22Rv1 (cell line): ENCODE results near the gene TNXB.
"Not testable (repeated sequence)": the region's sequence is repeated elsewhere in the genome, so short reads cannot be mapped to it uniquely, and the experiment has no call there.

Source experiments
- ZFX ChIP-seq: fragments of 450-650 bp; IDR thresholded peaks from 2 replicates; pipeline ENCODE4 v1.6.1; 2017; ENCODE audit warnings: antibody characterized with exemption, borderline replicate concordance
- TF ChIP-seq, protein P1 (sequence below): fragments of 450-650 bp; IDR thresholded peaks from 2 replicates; pipeline ENCODE4 v1.5.1; 2017; ENCODE audit warnings: mild to moderate bottlenecking

DNA sequence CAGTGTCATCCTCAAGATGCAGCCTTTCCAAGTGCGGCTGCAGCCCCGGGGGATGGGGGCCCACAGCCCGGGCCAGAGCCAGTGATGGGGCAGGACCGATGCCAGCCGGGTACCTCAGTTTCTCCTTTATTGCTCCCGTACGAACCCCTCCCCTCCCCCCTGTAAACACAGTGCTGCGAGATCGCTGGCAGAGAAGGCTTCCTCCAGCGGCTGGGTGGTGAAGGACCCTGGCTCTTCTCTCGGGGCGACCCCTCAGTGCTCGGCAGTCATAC lies 68.2 kb downstream of the TNXB start:
- TF ChIP-seq, protein P1, sequence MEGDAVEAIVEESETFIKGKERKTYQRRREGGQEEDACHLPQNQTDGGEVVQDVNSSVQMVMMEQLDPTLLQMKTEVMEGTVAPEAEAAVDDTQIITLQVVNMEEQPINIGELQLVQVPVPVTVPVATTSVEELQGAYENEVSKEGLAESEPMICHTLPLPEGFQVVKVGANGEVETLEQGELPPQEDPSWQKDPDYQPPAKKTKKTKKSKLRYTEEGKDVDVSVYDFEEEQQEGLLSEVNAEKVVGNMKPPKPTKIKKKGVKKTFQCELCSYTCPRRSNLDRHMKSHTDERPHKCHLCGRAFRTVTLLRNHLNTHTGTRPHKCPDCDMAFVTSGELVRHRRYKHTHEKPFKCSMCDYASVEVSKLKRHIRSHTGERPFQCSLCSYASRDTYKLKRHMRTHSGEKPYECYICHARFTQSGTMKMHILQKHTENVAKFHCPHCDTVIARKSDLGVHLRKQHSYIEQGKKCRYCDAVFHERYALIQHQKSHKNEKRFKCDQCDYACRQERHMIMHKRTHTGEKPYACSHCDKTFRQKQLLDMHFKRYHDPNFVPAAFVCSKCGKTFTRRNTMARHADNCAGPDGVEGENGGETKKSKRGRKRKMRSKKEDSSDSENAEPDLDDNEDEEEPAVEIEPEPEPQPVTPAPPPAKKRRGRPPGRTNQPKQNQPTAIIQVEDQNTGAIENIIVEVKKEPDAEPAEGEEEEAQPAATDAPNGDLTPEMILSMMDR, result not testable (repeated sequence)
- not testable (repeated sequence) for TF ChIP-seq ZFX
